PC-3 (cell line): ENCODE results near the gene CERS1.

Experiments
- EZH2 ChIP-seq: fragments of 300-600 bp; sonication (generic); IDR thresholded peaks from one replicate; pipeline ENCODE4 v1.6.1; 2017; ENCODE audit warnings: antibody characterized with exemption, mild to moderate bottlenecking, low read length; ENCODE audit not compliant: unreplicated experiment
- TF ChIP-seq, protein P1 (sequence below): fragments of 300-600 bp; sonication (generic); conservative IDR thresholded peaks from 2 replicates; pipeline ENCODE4 v1.5.1; 2017; ENCODE audit warnings: antibody characterized with exemption, low read depth, mild to moderate bottlenecking, low read length

GRCh38 chr19:18920400-18920799, 24.4 kb upstream of the CERS1 start:
- TF ChIP-seq, protein P1, sequence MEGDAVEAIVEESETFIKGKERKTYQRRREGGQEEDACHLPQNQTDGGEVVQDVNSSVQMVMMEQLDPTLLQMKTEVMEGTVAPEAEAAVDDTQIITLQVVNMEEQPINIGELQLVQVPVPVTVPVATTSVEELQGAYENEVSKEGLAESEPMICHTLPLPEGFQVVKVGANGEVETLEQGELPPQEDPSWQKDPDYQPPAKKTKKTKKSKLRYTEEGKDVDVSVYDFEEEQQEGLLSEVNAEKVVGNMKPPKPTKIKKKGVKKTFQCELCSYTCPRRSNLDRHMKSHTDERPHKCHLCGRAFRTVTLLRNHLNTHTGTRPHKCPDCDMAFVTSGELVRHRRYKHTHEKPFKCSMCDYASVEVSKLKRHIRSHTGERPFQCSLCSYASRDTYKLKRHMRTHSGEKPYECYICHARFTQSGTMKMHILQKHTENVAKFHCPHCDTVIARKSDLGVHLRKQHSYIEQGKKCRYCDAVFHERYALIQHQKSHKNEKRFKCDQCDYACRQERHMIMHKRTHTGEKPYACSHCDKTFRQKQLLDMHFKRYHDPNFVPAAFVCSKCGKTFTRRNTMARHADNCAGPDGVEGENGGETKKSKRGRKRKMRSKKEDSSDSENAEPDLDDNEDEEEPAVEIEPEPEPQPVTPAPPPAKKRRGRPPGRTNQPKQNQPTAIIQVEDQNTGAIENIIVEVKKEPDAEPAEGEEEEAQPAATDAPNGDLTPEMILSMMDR, result no peak
- TF ChIP-seq EZH2, result no peak
